A549 (cell line): ENCODE measurements around the gene ADARB2. TPM values are rescaled to one million over a fixed set of nuclear protein-coding genes. Genes with fewer than 3 reads are reported as not detected.

Experiments
- ATAC-seq, 2 experiments: fragments of 200-7000 bp in 1 of 2; fragments of >200 bp in 1 of 2; cut with Nextera tagmentation in 1 of 2; cut with Tn5 transposase in 1 of 2; 3 replicates each; pipeline versions ENCODE4 v1.8.0 to v1.9.1; 2018 to 2020; ENCODE audit warnings: mild to moderate bottlenecking in 1 of 2, moderate library complexity in 1 of 2
- CTCF ChIA-PET: fragments of 300-600 bp; sonication (Branson Sonifier 250); formaldehyde crosslinking; extraction: SDS; loops from one replicate; lab custom pipeline; 2021; ENCODE audit warnings: antibody characterized with exemption, inconsistent platforms; lab: Yijun Ruan, JAX
- POLR2A ChIA-PET: fragments of 350-600 bp; formaldehyde crosslinking; extraction: SDS; loops from one replicate; lab custom pipeline; 2021; ENCODE audit warnings: antibody characterized with exemption, inconsistent platforms; lab: Yijun Ruan, JAX
- DNase-seq, 2 experiments: peaks; one replicate each; pipeline versions ENCODE4 v3.0.0 to v3.0.0-alpha.2; 2011 to 2016; ENCODE audit warnings: low read depth in 1 of 2, low spot score in 1 of 2
- FAIRE-seq: peaks from 2 replicates; lab custom pipeline; 2011; peaks lifted over from hg19 to GRCh38; lab: Jason Lieb, UNC
- H3K27ac ChIP-seq, 2 experiments: fragments of >200 bp; sonication (Bioruptor Twin); formaldehyde crosslinking; 3 replicates each; pipeline ENCODE4 v1.5.1; 2016 to 2017
- H3K4me1 ChIP-seq: fragments of >200 bp; sonication (Bioruptor Twin); formaldehyde crosslinking; 3 replicates; pipeline ENCODE4 v1.6.1; 2016
- H3K4me2 ChIP-seq: fragments of >200 bp; sonication (Bioruptor Twin); formaldehyde crosslinking; 3 replicates; pipeline ENCODE4 v1.6.1; 2016
- H3K4me3 ChIP-seq: fragments of >200 bp; sonication (Bioruptor Twin); formaldehyde crosslinking; 3 replicates; pipeline ENCODE4 v1.5.1; 2016
- H3K9me3 ChIP-seq: fragments of >200 bp; sonication (Bioruptor Twin); formaldehyde crosslinking; 3 replicates; pipeline ENCODE4 v1.6.1; 2016
- BHLHE40 ChIP-seq: IDR thresholded peaks from 2 replicates; pipeline ENCODE4 v1.6.1; 2012; ENCODE audit warnings: low read depth, low read length, inconsistent platforms
- CBX2 ChIP-seq: fragments of 200-600 bp; sonication (generic); IDR thresholded peaks from 2 replicates; pipeline ENCODE4 v1.6.1; 2016; ENCODE audit warnings: low read depth, mild to moderate bottlenecking, borderline replicate concordance
- CEBPB ChIP-seq, 2 experiments: fragments of >200 bp in 1 of 2; sonication (Bioruptor Twin) in 1 of 2; formaldehyde crosslinking in 1 of 2; IDR thresholded peaks; 2 replicates each; pipeline ENCODE4 v1.6.1; 2012 to 2016
- CHD2 ChIP-seq: fragments of 150-350 bp; IDR thresholded peaks from 2 replicates; pipeline ENCODE4 v1.6.1; 2014; ENCODE audit warnings: low read length; ENCODE audit not compliant: partially characterized antibody
- EP300 ChIP-seq, 2 experiments: fragments of >200 bp; sonication (Bioruptor Twin); formaldehyde crosslinking; IDR thresholded peaks; 2 replicates in 1 of 2; 3 replicates in 1 of 2; pipeline ENCODE4 v1.6.1; 2016 to 2017
- ESRRA ChIP-seq: fragments of 150-350 bp; IDR thresholded peaks from 2 replicates; pipeline ENCODE4 v1.6.1; 2014; ENCODE audit warnings: mild to moderate bottlenecking, low read length, borderline replicate concordance
- FOSB ChIP-seq: fragments of 250-450 bp; sonication (Bioruptor Pico); IDR thresholded peaks from 2 replicates; pipeline ENCODE4 v1.5.0; 2020; ENCODE audit warnings: mild to moderate bottlenecking, moderate library complexity
- HEYL ChIP-seq: fragments of 250-450 bp; sonication (Bioruptor Pico); IDR thresholded peaks from 2 replicates; pipeline ENCODE4 v1.8.0; 2021; ENCODE audit warnings: mild to moderate bottlenecking, moderate library complexity
- HOXA7 ChIP-seq: fragments of 250-450 bp; sonication (Bioruptor Pico); IDR thresholded peaks from 2 replicates; pipeline ENCODE4 v1.5.0; 2020; ENCODE audit warnings: mild to moderate bottlenecking, moderate library complexity
- HOXB13 ChIP-seq: fragments of 250-450 bp; sonication (Bioruptor Pico); IDR thresholded peaks from 2 replicates; pipeline ENCODE4 v1.5.0; 2020; ENCODE audit warnings: low read depth, mild to moderate bottlenecking, moderate library complexity
- HOXB5 ChIP-seq: fragments of 250-450 bp; sonication (Bioruptor Pico); IDR thresholded peaks from 2 replicates; pipeline ENCODE4 v1.5.0; 2020; ENCODE audit warnings: mild to moderate bottlenecking, moderate library complexity
- JUN ChIP-seq, 2 experiments: fragments of >200 bp; sonication (Bioruptor Twin); formaldehyde crosslinking; IDR thresholded peaks; 2 replicates in 1 of 2; 3 replicates in 1 of 2; pipeline ENCODE4 v1.6.1; 2016 to 2017
- KDM1A ChIP-seq: fragments of 200-600 bp; sonication (generic); IDR thresholded peaks from 2 replicates; pipeline ENCODE4 v1.6.1; 2016; ENCODE audit warnings: low read depth, mild to moderate bottlenecking
- MYC ChIP-seq: IDR thresholded peaks from 2 replicates; pipeline ENCODE4 v1.6.1; 2012; ENCODE audit warnings: mild to moderate bottlenecking, inconsistent platforms, low read length, improper control_type of control experiment, borderline replicate concordance
- NFE2L2 ChIP-seq: fragments of 150-350 bp; conservative IDR thresholded peaks from 2 replicates; pipeline ENCODE4 v1.6.1; 2014; ENCODE audit warnings: low read length
- RARB ChIP-seq: fragments of 250-450 bp; sonication (Bioruptor Pico); IDR thresholded peaks from 2 replicates; pipeline ENCODE4 v1.8.0; 2021; ENCODE audit warnings: mild to moderate bottlenecking, moderate library complexity
- RFX5 ChIP-seq: fragments of 450-650 bp; IDR thresholded peaks from 2 replicates; pipeline ENCODE4 v1.7.1; 2014; ENCODE audit warnings: antibody characterized with exemption, mild to moderate bottlenecking, moderate library complexity
- TFCP2L1 ChIP-seq: fragments of 250-450 bp; sonication (Bioruptor Pico); IDR thresholded peaks from 2 replicates; pipeline ENCODE4 v1.5.0; 2021; ENCODE audit warnings: mild to moderate bottlenecking
- TP53 ChIP-seq: fragments of 250-450 bp; sonication (Bioruptor Pico); IDR thresholded peaks from 2 replicates; pipeline ENCODE4 v1.5.0; 2021; ENCODE audit warnings: mild to moderate bottlenecking, moderate library complexity
- ZC3H11A ChIP-seq: fragments of 450-650 bp; IDR thresholded peaks from 2 replicates; pipeline ENCODE4 v1.6.1; 2014; ENCODE audit warnings: antibody characterized with exemption, mild to moderate bottlenecking
- ZFP36 ChIP-seq: fragments of 450-650 bp; IDR thresholded peaks from 2 replicates; pipeline ENCODE4 v1.6.1; 2014; ENCODE audit warnings: borderline replicate concordance; ENCODE audit not compliant: partially characterized antibody
- ZNF302 ChIP-seq: fragments of 250-450 bp; sonication (Bioruptor Pico); IDR thresholded peaks from 2 replicates; pipeline ENCODE4 v1.9.0; 2021; ENCODE audit warnings: inconsistent platforms, mild to moderate bottlenecking, moderate library complexity
- WGBS: methylation state at CpG from one replicate; pipeline ENCODE4 v1.1.6; 2017; ENCODE audit errors: missing lambda C conversion rate; 5-methylcytosine and 5-hydroxymethylcytosine counted together
- polyA plus RNA-seq, 4 experiments: library from polyadenylated mRNA; depleted of rRNA in 3 of 4; stranded (reverse); fragments of >200 nt; fragmentation: RNase III in 1 of 4; extraction: RNeasy Plus Mini Kit Qiagen cat#74134 plus additional on column Dnase treatment in 1 of 4; gene quantifications; 2 replicates in 3 of 4; 3 replicates in 1 of 4; pipeline ENCODE4 v1.2.3, GENCODE V29; 2011 to 2017
- TF ChIP-seq, protein P1 (sequence below): fragments of 200-600 bp; sonication (generic); IDR thresholded peaks from 2 replicates; pipeline ENCODE4 v1.6.1; 2016; ENCODE audit warnings: antibody characterized with exemption, mild to moderate bottlenecking, moderate library complexity
- TF ChIP-seq, protein P2 (sequence below): fragments of >200 bp; sonication (Bioruptor Twin); formaldehyde crosslinking; IDR thresholded peaks from 3 replicates; pipeline ENCODE4 v1.5.1; 2016
- TF ChIP-seq, protein P3 (sequence below): fragments of >200 bp; sonication (Bioruptor Twin); formaldehyde crosslinking; IDR thresholded peaks from 2 replicates; pipeline ENCODE4 v1.6.1; 2016
- TF ChIP-seq, protein P4 (sequence below): IDR thresholded peaks from 2 replicates; pipeline ENCODE4 v1.6.1; 2012

ADARB2 gene
- polyA plus RNA-seq, 2 of the 4 experiments (the other 2 are of a cell fraction): not detected

DNA sequence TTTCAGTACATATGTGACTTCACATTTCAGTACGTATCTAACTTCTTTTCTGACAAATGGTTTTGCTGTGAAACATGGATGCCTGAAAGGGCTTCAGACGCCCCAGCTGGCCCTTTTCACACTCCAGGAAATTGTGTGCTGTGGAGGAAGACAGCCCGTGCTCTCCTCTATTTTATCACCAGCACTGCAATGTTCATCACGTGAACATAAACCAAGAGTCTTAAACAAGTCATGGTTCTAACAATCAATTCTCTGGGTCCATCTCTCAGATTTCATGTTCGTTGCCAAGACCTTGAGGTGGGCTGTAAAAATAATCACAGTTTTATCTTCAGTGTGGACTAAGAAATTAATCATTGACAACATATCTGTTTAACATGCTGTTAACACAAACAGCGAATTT, 539.9 kb downstream of the ADARB2 start:
- no peaks in the 10 kb centered on the region for H3K9me3 ChIP-seq
- H3K27ac ChIP-seq: no peak overlapping the region
- WGBS: 5% methylated on average over 6 of the region's 6 CpGs
- no peak for TF ChIP-seq JUN (IDR thresholded peaks at IDR 0.05)
- TF ChIP-seq RFX5: no peak
- TF ChIP-seq NFE2L2: no peak
- TF ChIP-seq, protein P1, sequence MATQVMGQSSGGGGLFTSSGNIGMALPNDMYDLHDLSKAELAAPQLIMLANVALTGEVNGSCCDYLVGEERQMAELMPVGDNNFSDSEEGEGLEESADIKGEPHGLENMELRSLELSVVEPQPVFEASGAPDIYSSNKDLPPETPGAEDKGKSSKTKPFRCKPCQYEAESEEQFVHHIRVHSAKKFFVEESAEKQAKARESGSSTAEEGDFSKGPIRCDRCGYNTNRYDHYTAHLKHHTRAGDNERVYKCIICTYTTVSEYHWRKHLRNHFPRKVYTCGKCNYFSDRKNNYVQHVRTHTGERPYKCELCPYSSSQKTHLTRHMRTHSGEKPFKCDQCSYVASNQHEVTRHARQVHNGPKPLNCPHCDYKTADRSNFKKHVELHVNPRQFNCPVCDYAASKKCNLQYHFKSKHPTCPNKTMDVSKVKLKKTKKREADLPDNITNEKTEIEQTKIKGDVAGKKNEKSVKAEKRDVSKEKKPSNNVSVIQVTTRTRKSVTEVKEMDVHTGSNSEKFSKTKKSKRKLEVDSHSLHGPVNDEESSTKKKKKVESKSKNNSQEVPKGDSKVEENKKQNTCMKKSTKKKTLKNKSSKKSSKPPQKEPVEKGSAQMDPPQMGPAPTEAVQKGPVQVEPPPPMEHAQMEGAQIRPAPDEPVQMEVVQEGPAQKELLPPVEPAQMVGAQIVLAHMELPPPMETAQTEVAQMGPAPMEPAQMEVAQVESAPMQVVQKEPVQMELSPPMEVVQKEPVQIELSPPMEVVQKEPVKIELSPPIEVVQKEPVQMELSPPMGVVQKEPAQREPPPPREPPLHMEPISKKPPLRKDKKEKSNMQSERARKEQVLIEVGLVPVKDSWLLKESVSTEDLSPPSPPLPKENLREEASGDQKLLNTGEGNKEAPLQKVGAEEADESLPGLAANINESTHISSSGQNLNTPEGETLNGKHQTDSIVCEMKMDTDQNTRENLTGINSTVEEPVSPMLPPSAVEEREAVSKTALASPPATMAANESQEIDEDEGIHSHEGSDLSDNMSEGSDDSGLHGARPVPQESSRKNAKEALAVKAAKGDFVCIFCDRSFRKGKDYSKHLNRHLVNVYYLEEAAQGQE: no peak
- TF ChIP-seq KDM1A: no peak
- TF ChIP-seq BHLHE40: no peak
- TF ChIP-seq HOXB5 (CRISPR knock-in tag): no peak
- no peak for TF ChIP-seq TFCP2L1 (CRISPR knock-in tag)
- TF ChIP-seq HEYL (CRISPR knock-in tag): no peak
- TF ChIP-seq HOXA7 (CRISPR knock-in tag): no peak
- no peak for TF ChIP-seq TP53
- no peak for TF ChIP-seq ZNF302 (CRISPR knock-in tag)
- no peak overlapping the region for H3K4me3 ChIP-seq
- ChIA-PET POLR2A (no interaction called here), CTCF (no interaction called here)
- no peaks in the 10 kb centered on the region for H3K4me1 ChIP-seq
- ATAC-seq (no peak), FAIRE-seq (no peak), DNase-seq (no peak)
- no peak overlapping the region for H3K4me2 ChIP-seq

DNA sequence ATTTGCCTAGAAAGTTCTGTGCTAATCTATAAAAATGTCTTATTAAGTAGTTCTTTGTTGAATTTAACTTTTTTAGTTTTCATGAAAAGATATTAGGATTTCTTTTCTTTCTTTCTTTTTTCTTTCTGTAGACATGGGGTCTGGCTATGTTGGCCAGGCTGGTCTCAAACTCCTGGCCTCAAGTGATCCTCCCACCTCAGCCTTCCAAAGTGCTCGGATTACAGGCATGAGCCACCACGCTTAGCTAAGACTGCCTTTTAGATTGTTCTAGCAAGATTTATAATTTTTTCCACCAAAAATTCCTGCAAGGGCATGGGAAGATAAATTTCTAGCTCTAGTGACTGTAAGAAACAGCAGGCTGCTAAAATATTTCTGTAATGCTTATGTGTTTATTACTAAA, 540.7 kb downstream of the ADARB2 start:
- no peak for ATAC-seq
- CTCF ChIA-PET: no interaction called here
- Histone ChIP-seq H3K9me3 (no peaks in the 10 kb centered on the region), H3K4me3 (no peak overlapping the region), H3K27ac (no peak overlapping the region), H3K4me1 (no peaks in the 10 kb centered on the region), H3K4me2 (no peak overlapping the region)
- TF ChIP-seq JUN (IDR thresholded peaks at IDR 0.05) (no peak), HOXB13 (CRISPR knock-in tag) (no peak), CBX2 (no peak), EP300 (IDR thresholded peaks at IDR 0.05) (no peak), CHD2 (no peak), KDM1A (no peak), CEBPB (IDR thresholded peaks at IDR 0.05) (no peak), RARB (CRISPR knock-in tag) (no peak), ZFP36 (no peak), MYC (no peak), ESRRA (no peak), FOSB (no peak), ZC3H11A (no peak)
- TF ChIP-seq, protein P2, sequence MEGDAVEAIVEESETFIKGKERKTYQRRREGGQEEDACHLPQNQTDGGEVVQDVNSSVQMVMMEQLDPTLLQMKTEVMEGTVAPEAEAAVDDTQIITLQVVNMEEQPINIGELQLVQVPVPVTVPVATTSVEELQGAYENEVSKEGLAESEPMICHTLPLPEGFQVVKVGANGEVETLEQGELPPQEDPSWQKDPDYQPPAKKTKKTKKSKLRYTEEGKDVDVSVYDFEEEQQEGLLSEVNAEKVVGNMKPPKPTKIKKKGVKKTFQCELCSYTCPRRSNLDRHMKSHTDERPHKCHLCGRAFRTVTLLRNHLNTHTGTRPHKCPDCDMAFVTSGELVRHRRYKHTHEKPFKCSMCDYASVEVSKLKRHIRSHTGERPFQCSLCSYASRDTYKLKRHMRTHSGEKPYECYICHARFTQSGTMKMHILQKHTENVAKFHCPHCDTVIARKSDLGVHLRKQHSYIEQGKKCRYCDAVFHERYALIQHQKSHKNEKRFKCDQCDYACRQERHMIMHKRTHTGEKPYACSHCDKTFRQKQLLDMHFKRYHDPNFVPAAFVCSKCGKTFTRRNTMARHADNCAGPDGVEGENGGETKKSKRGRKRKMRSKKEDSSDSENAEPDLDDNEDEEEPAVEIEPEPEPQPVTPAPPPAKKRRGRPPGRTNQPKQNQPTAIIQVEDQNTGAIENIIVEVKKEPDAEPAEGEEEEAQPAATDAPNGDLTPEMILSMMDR: no peak
- TF ChIP-seq, protein P3, sequence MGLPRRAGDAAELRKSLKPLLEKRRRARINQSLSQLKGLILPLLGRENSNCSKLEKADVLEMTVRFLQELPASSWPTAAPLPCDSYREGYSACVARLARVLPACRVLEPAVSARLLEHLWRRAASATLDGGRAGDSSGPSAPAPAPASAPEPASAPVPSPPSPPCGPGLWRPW: no peak
- TF ChIP-seq, protein P4, sequence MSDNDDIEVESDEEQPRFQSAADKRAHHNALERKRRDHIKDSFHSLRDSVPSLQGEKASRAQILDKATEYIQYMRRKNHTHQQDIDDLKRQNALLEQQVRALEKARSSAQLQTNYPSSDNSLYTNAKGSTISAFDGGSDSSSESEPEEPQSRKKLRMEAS: no peak
- DNase-seq: no peak
- FAIRE-seq: no peak
- POLR2A ChIA-PET: no interaction called here
- WGBS: 0% methylated on average over 2 of the region's 2 CpGs
